NCI-H446 (cell line): ENCODE measurements around the gene TMEM121.
A peak's percentile ranks its signal among the peaks of the same experiment; 100 is the strongest.

Experiments used
- DNase-seq, 2 experiments: peaks; one replicate each; lab custom pipeline; 2025; lab: John Stamatoyannopoulos, UW

The TMEM121 gene

GRCh38 chr14:105525861-105526775 is at the start of gene TMEM121:
Gene TMEM121 (plus strand): TSS chr14:105526583. CDS start chr14:105528835, 2,252 bp downstream.
- DNase-seq, result peak in 1 of 2 experiments; percentile 34

- no peak for DNase-seq
Observed at GRCh38 chr14:105476831-105477659, 49.3 kb upstream of the TMEM121 start.

- no peak for DNase-seq
Observed at GRCh38 chr14:105477660-105478397, 48.6 kb upstream of the TMEM121 start.

GRCh38 chr14:105478398-105479251 is 47.8 kb upstream of the TMEM121 start:
- DNase-seq, result no peak

- no peak for DNase-seq
Observed at GRCh38 chr14:105479431-105480158, 46.8 kb upstream of the TMEM121 start.

- no peak for DNase-seq
Observed at GRCh38 chr14:105480199-105480746, 46.1 kb upstream of the TMEM121 start.

GRCh38 chr14:105480807-105481801 is 45.3 kb upstream of the TMEM121 start:
- DNase-seq, result peak; percentile 94 to 97

- DNase-seq, result peak; percentile 92 to 93
Observed at GRCh38 chr14:105481886-105482457, 44.4 kb upstream of the TMEM121 start.

- DNase-seq, result no peak
Observed at GRCh38 chr14:105482486-105483110, 43.8 kb upstream of the TMEM121 start.

- DNase-seq, result no peak
Observed at GRCh38 chr14:105483300-105484068, 42.9 kb upstream of the TMEM121 start.

GRCh38 chr14:105484069-105484996 is 42.0 kb upstream of the TMEM121 start:
- DNase-seq, result no peak

- DNase-seq, result no peak
Observed at GRCh38 chr14:105484997-105485393, 41.4 kb upstream of the TMEM121 start.

- no peak for DNase-seq
Observed at GRCh38 chr14:105485739-105486162, 40.6 kb upstream of the TMEM121 start.

GRCh38 chr14:105486163-105486973 is 40.0 kb upstream of the TMEM121 start, which contains the start of gene CRIP1:
Gene CRIP1 (plus strand): TSS chr14:105486886. CDS start chr14:105487260, 374 bp downstream.
- no peak for DNase-seq

GRCh38 chr14:105486974-105487448 is 39.4 kb upstream of the TMEM121 start:
- DNase-seq, result no peak
